ENCODE results near the gene LRRC47.
A peak's percentile ranks its signal among the peaks of the same experiment; 100 is the strongest.

Gene LRRC47

GRCh38 chr1:3837200-3837599, 40.9 kb upstream of the LRRC47 start:
- no peaks in the 10 kb centered on the region for H3K27me3 ChIP-seq (ENCODE audit: insufficient read depth, low read depth, severe bottlenecking)
- no peak for TF ChIP-seq CTCF (IDR thresholded peaks at IDR 0.05; ENCODE audit: low read depth, low read length)
- H3K36me3 ChIP-seq, result peaks cover 45% of the 10 kb centered on the region
- H3K9me3 ChIP-seq (ENCODE audit: severe bottlenecking), result no peaks in the 10 kb centered on the region
- no peak for DNase-seq
- no peak overlapping the region for H3K27ac ChIP-seq
- no peak overlapping the region for H3K4me3 ChIP-seq (ENCODE audit: low read depth, low read length)

GRCh38 chr1:3836421-3836820, 40.1 kb upstream of the LRRC47 start:
- no peaks in the 10 kb centered on the region for H3K27me3 ChIP-seq (ENCODE audit: insufficient read depth, low read depth, severe bottlenecking)
- no peaks in the 10 kb centered on the region for H3K9me3 ChIP-seq (ENCODE audit: severe bottlenecking)
- H3K27ac ChIP-seq, result no peak overlapping the region
- H3K36me3 ChIP-seq, result peaks cover 45% of the 10 kb centered on the region
- DNase-seq, result no peak
- TF ChIP-seq CTCF (IDR thresholded peaks at IDR 0.05; ENCODE audit: low read depth, low read length), result no peak
- no peak overlapping the region for H3K4me3 ChIP-seq (ENCODE audit: low read depth, low read length)

- Histone ChIP-seq H3K36me3 (peaks cover 49% of the 10 kb centered on the region), H3K27ac (no peak overlapping the region)
- TF ChIP-seq CTCF (IDR thresholded peaks at IDR 0.05; ENCODE audit: low read depth, low read length), result no peak
These were observed 38.4 kb upstream of the LRRC47 start for GRCh38 chr1:3834701-3835100.

GRCh38 chr1:3831689-3832088, 35.4 kb upstream of the LRRC47 start:
- DNase-seq, result no peak
- no peak overlapping the region for H3K27ac ChIP-seq
- peaks cover 48% of the 10 kb centered on the region for H3K36me3 ChIP-seq

More at GRCh38 chr1:3834701-3835100, 38.4 kb upstream of the LRRC47 start:
- DNase-seq, result no peak
- Histone ChIP-seq H3K27me3 (ENCODE audit: insufficient read depth, low read depth, severe bottlenecking) (no peaks in the 10 kb centered on the region), H3K4me3 (ENCODE audit: low read depth, low read length) (no peak overlapping the region), H3K9me3 (ENCODE audit: severe bottlenecking) (no peaks in the 10 kb centered on the region)

GRCh38 chr1:3828391-3828790, 32.1 kb upstream of the LRRC47 start:
- no peak for TF ChIP-seq CTCF (IDR thresholded peaks at IDR 0.05; ENCODE audit: low read depth, low read length)
- H3K27me3 ChIP-seq (ENCODE audit: insufficient read depth, low read depth, severe bottlenecking), result no peaks in the 10 kb centered on the region
- H3K4me3 ChIP-seq (ENCODE audit: low read depth, low read length), result no peak overlapping the region
- H3K27ac ChIP-seq, result peak overlapping the region; percentile 60; the same call in 1 of the 2 replicates
- no peak for DNase-seq
- peaks cover 66% of the 10 kb centered on the region for H3K36me3 ChIP-seq
- no peaks in the 10 kb centered on the region for H3K9me3 ChIP-seq (ENCODE audit: severe bottlenecking)

More at GRCh38 chr1:3831689-3832088, 35.4 kb upstream of the LRRC47 start:
- no peaks in the 10 kb centered on the region for H3K9me3 ChIP-seq (ENCODE audit: severe bottlenecking)
- no peak for TF ChIP-seq CTCF (IDR thresholded peaks at IDR 0.05; ENCODE audit: low read depth, low read length)
- no peak overlapping the region for H3K4me3 ChIP-seq (ENCODE audit: low read depth, low read length)
- H3K27me3 ChIP-seq (ENCODE audit: insufficient read depth, low read depth, severe bottlenecking), result no peaks in the 10 kb centered on the region

GRCh38 chr1:3827813-3828307, 31.6 kb upstream of the LRRC47 start:
- no peaks in the 10 kb centered on the region for H3K27me3 ChIP-seq (ENCODE audit: insufficient read depth, low read depth, severe bottlenecking)
- peaks cover 66% of the 10 kb centered on the region for H3K36me3 ChIP-seq
- H3K4me3 ChIP-seq (ENCODE audit: low read depth, low read length), result no peak overlapping the region
- TF ChIP-seq CTCF (IDR thresholded peaks at IDR 0.05; ENCODE audit: low read depth, low read length), result peak; percentile 72
- peak; percentile 72 for DNase-seq
- H3K27ac ChIP-seq, result peak overlapping the region; percentile 60
- no peaks in the 10 kb centered on the region for H3K9me3 ChIP-seq (ENCODE audit: severe bottlenecking)

All from WERI-Rb-1 (cell line).